Gastroesophageal sphincter (tissue), 3 donors: ENCODE measurements around the gene FRMPD2.
"Not testable (repeated sequence)": the region's sequence is repeated elsewhere in the genome, so short reads cannot be mapped to it uniquely, and the experiment has no call there.

Source experiments
- POLR2A ChIP-seq, 2 donors: fragments of 450-650 bp; IDR thresholded peaks; one replicate each; pipeline ENCODE4 v1.6.1; 2017; ENCODE audit warnings: antibody characterized with exemption in 2 of 2, mild to moderate bottlenecking in 2 of 2, moderate library complexity in 1 of 2
- TF ChIP-seq, protein P1 (sequence below), 4 experiments: fragments of 200-600 bp in 2 of 4; fragments of 450-650 bp in 2 of 4; sonication (generic) in 1 of 4; IDR thresholded peaks; one replicate each; pipeline ENCODE4 v1.5.1; 2017 to 2019; ENCODE audit warnings: antibody characterized with exemption in 4 of 4, mild to moderate bottlenecking in 2 of 4, moderate library complexity in 2 of 4

DNA sequence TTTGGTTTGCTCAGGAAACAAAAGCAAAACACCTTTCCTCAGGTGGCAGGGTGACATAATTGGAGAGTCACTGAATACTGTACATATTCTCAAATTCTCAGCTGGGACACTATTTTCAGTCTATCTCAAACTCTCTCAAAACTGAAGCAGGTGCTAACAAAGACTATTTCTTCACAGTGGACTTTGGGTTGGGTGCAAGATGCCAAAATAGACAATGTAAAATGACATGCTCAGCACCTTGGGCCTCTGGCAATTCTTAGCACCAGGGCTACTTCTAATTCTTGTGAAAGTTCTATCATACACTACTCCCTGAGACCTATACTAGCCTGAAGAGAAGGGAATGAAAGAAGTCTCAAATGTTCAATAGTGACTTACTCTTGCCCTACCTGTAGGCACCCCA lies 151.9 kb downstream of the FRMPD2 start:
- TF ChIP-seq POLR2A (IDR thresholded peaks at IDR 0.05) = not testable (repeated sequence)
- TF ChIP-seq, protein P1, sequence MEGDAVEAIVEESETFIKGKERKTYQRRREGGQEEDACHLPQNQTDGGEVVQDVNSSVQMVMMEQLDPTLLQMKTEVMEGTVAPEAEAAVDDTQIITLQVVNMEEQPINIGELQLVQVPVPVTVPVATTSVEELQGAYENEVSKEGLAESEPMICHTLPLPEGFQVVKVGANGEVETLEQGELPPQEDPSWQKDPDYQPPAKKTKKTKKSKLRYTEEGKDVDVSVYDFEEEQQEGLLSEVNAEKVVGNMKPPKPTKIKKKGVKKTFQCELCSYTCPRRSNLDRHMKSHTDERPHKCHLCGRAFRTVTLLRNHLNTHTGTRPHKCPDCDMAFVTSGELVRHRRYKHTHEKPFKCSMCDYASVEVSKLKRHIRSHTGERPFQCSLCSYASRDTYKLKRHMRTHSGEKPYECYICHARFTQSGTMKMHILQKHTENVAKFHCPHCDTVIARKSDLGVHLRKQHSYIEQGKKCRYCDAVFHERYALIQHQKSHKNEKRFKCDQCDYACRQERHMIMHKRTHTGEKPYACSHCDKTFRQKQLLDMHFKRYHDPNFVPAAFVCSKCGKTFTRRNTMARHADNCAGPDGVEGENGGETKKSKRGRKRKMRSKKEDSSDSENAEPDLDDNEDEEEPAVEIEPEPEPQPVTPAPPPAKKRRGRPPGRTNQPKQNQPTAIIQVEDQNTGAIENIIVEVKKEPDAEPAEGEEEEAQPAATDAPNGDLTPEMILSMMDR (IDR thresholded peaks at IDR 0.05) = not testable (repeated sequence)
